Upper lobe of left lung (tissue), 6 donors: ENCODE results near the gene NAP1L1. TPM values are rescaled to one million over a fixed set of nuclear protein-coding genes. Genes with fewer than 3 reads are reported as not detected.

Experiments
- ATAC-seq, 2 donors: fragments of 200-7000 bp; cut with Tn5 transposase; one replicate each; pipeline ENCODE4 v1.9.1; 2022; ENCODE audit warnings: mild to moderate bottlenecking in 2 of 2, moderate library complexity in 2 of 2; ENCODE audit not compliant: low FRiP score in 2 of 2
- DNase-seq, 2 donors: peaks; one replicate each; pipeline ENCODE4 v3.0.0-alpha.2; 2019 to 2020
- H3K27ac ChIP-seq, 4 donors: fragments of 200-600 bp; sonication (generic); one replicate each; pipeline ENCODE4 v1.5.1; 2016 to 2019
- H3K27me3 ChIP-seq, 4 donors: fragments of 200-600 bp; sonication (generic); one replicate each; pipeline ENCODE4 v1.5.1; 2017 to 2019
- H3K36me3 ChIP-seq, 4 donors: fragments of 200-600 bp; sonication (generic); one replicate each; pipeline ENCODE4 v1.5.1; 2016 to 2019
- H3K4me1 ChIP-seq, 4 donors: fragments of 200-600 bp; sonication (generic); one replicate each; pipeline ENCODE4 v1.5.1; 2018 to 2019
- H3K4me3 ChIP-seq, 4 donors: fragments of 200-600 bp; sonication (generic); one replicate each; pipeline ENCODE4 v1.5.1; 2017 to 2019; ENCODE audit warnings: mild to moderate bottlenecking in 2 of 4, moderate library complexity in 1 of 4
- H3K9me3 ChIP-seq, 4 donors: fragments of 200-600 bp; sonication (generic); one replicate each; pipeline ENCODE4 v1.5.1; 2018 to 2019
- EP300 ChIP-seq, 4 donors: sonication (generic); formaldehyde crosslinking; IDR thresholded peaks; one replicate each; pipeline ENCODE4 v1.5.1; 2017; ENCODE audit warnings: antibody characterized with exemption in 4 of 4, control low read depth in 2 of 4
- POLR2A ChIP-seq, 4 donors: fragments of 450-650 bp; IDR thresholded peaks; one replicate each; pipeline ENCODE4 v1.5.1; 2016 to 2017; ENCODE audit warnings: antibody characterized with exemption in 4 of 4, mild to moderate bottlenecking in 2 of 4
- POLR2AphosphoS5 ChIP-seq, 2 donors: sonication (generic); formaldehyde crosslinking; IDR thresholded peaks; one replicate each; pipeline ENCODE4 v1.5.1; 2017; ENCODE audit warnings: antibody characterized with exemption in 2 of 2
- WGBS, 2 donors: methylation state at CpG; one replicate each; pipeline ENCODE4 v1.1.5; 2017 to 2018; 5-methylcytosine and 5-hydroxymethylcytosine counted together
- total RNA-seq, 6 donors: library from RNA; depleted of rRNA in 4 of 6; stranded (reverse); fragments of >200 nt in 4 of 6; gene quantifications; one replicate each; pipeline versions ENCODE4 v1.1.0 to v1.2.1, GENCODE V29; 2016 to 2021
- TF ChIP-seq, protein P1 (sequence below), 6 experiments: fragments of 450-650 bp in 4 of 6; fragments of 200-600 bp in 2 of 6; sonication (generic) in 2 of 6; IDR thresholded peaks; one replicate each; pipeline ENCODE4 v1.5.1; 2016 to 2019; ENCODE audit warnings: antibody characterized with exemption in 6 of 6
- donor health status: DM: no; HTN: no; CAD: no; lungs with moderate emphysema.
- donor health status: DM: no; HTN: yes; CAD: no; lungs with severe emphysema.

NAP1L1 gene
- total RNA-seq, 6 donors from 2014 or later = 245 to 595 (median 329) TPM

DNA sequence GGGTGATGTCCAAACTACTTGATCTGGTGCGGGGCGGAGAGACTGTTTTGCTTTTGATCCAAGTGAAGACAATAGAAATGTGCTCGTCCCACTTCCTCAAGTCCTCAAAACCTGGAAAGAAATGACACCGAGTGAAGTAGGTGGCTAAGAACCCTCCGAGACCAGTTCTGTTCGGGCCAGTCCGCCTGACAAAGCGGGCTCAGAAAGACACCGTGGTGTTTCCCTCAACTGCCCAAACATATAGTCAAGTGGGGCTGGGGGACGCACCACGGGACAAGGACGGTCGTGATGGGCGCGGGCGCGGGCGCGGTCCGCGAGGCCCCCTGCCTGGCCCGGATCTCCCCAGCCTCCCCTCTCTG lies 54.5 kb downstream of the NAP1L1 start:
- ATAC-seq (no peak), DNase-seq (peak in 1 of 2 donors; percentile 85)
- TF ChIP-seq POLR2AphosphoS5 (IDR thresholded peaks at IDR 0.05) (peak; percentile 25 to 38), POLR2A (IDR thresholded peaks at IDR 0.05) (peak in 1 of 4 donors; percentile 39), EP300 (IDR thresholded peaks at IDR 0.05) (no peak)
- TF ChIP-seq, protein P1, sequence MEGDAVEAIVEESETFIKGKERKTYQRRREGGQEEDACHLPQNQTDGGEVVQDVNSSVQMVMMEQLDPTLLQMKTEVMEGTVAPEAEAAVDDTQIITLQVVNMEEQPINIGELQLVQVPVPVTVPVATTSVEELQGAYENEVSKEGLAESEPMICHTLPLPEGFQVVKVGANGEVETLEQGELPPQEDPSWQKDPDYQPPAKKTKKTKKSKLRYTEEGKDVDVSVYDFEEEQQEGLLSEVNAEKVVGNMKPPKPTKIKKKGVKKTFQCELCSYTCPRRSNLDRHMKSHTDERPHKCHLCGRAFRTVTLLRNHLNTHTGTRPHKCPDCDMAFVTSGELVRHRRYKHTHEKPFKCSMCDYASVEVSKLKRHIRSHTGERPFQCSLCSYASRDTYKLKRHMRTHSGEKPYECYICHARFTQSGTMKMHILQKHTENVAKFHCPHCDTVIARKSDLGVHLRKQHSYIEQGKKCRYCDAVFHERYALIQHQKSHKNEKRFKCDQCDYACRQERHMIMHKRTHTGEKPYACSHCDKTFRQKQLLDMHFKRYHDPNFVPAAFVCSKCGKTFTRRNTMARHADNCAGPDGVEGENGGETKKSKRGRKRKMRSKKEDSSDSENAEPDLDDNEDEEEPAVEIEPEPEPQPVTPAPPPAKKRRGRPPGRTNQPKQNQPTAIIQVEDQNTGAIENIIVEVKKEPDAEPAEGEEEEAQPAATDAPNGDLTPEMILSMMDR (IDR thresholded peaks at IDR 0.05) = no peak
- Histone ChIP-seq H3K4me1 (peaks cover 13 to 52% (median 29%) of the 10 kb centered on the region in 4 donors), H3K36me3 (peaks cover 0 to 5% (median 0%) of the 10 kb centered on the region in 4 donors), H3K9me3 (no peaks in the 10 kb centered on the region), H3K27ac (peak overlapping the region; percentile 94 to 99 (median 98)), H3K4me3 (peak overlapping the region; percentile 66 to 80 (median 71)), H3K27me3 (no peaks in the 10 kb centered on the region)
- WGBS, 2 donors = 2 to 3% methylated on average over 19 to 21 of the region's 22 CpGs

DNA sequence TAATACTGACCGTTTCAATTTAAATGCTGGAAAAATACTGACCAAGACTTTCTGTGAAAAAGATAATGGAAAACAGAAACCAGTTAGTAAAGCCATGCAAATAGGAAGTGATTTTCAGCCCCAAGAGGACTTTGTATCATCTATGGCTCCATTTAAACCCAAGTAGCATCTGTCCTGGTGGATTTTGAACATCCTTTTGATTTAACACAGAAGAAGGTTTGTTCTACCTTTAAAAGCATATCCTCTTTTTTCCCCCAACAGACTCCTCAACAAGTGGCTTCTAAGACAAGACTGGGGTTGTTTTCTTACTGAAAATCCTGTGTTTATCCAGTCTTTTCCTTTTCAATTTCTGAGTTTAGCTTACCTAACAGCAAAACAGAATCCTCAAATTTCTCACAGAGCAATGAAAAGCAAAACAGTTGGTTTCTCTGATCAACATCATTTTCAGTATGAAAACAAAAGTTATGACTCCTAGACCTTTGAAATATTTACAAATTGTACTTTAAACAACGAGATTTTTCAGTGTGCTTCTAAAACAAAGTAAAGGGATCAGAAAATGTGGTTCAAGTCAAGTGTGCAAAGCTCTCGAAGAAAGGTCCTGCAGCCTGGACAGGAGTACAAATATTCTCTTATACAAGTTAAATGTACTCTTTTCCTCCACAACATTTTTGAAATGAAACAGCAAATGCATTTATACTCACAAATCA lies 55.8 kb downstream of the NAP1L1 start:
- ATAC-seq (no peak), DNase-seq (no peak)
- peak overlapping the region in 3 of 4 donors; percentile 66 to 73 (median 69) for H3K4me3 ChIP-seq
- 51 to 53% methylated on average over 3 of the region's 3 CpGs for WGBS, 2 donors
- H3K27ac ChIP-seq = peak overlapping the region; percentile 40 to 99 (median 96)
- no peaks in the 10 kb centered on the region for H3K27me3 ChIP-seq
- H3K9me3 ChIP-seq = no peaks in the 10 kb centered on the region
- peaks cover 0 to 5% (median 0%) of the 10 kb centered on the region in 4 donors for H3K36me3 ChIP-seq
- no peak for TF ChIP-seq POLR2A (IDR thresholded peaks at IDR 0.05)
- TF ChIP-seq EP300 (IDR thresholded peaks at IDR 0.05) = no peak
- TF ChIP-seq, protein P1 (IDR thresholded peaks at IDR 0.05) = no peak
- no peak for TF ChIP-seq POLR2AphosphoS5 (IDR thresholded peaks at IDR 0.05)
- H3K4me1 ChIP-seq = peaks cover 13 to 52% (median 29%) of the 10 kb centered on the region in 4 donors

DNA sequence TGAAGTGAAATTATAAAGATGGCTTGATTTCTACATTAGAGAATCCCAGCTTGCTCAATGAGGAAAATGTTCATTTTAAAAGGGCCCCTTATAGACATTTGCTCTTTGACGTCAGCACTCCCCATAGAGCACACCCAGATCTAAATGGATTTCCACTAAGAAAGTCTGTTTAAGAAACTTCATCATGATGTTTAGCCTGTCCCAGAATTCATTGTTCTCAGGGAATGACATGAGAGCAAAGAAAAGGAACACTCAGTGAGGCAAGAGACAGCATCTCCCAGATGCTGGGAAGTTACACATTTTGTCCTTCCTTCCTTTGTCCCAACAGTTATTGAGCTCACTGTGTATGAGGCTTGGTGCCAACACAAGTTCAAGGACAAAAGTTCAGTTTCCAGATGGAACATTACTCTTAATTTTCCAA lies 57.8 kb downstream of the NAP1L1 start:
- WGBS, 2 donors = 54 to 62% methylated on average over 1 of the region's 1 CpG
- no peaks in the 10 kb centered on the region for H3K27me3 ChIP-seq
- H3K4me1 ChIP-seq = peaks cover 13 to 37% (median 20%) of the 10 kb centered on the region in 4 donors
- peaks cover 0 to 5% (median 0%) of the 10 kb centered on the region in 4 donors for H3K36me3 ChIP-seq
- H3K9me3 ChIP-seq = no peaks in the 10 kb centered on the region
- H3K4me3 ChIP-seq = no peak overlapping the region
- TF ChIP-seq POLR2A (IDR thresholded peaks at IDR 0.05) (no peak), POLR2AphosphoS5 (IDR thresholded peaks at IDR 0.05) (peak; percentile 68 to 92), EP300 (IDR thresholded peaks at IDR 0.05) (peak; percentile 35 to 98 (median 87))
- ATAC-seq (no peak), DNase-seq (no peak)
- peak overlapping the region; percentile 54 to 99 (median 64) for H3K27ac ChIP-seq

DNA sequence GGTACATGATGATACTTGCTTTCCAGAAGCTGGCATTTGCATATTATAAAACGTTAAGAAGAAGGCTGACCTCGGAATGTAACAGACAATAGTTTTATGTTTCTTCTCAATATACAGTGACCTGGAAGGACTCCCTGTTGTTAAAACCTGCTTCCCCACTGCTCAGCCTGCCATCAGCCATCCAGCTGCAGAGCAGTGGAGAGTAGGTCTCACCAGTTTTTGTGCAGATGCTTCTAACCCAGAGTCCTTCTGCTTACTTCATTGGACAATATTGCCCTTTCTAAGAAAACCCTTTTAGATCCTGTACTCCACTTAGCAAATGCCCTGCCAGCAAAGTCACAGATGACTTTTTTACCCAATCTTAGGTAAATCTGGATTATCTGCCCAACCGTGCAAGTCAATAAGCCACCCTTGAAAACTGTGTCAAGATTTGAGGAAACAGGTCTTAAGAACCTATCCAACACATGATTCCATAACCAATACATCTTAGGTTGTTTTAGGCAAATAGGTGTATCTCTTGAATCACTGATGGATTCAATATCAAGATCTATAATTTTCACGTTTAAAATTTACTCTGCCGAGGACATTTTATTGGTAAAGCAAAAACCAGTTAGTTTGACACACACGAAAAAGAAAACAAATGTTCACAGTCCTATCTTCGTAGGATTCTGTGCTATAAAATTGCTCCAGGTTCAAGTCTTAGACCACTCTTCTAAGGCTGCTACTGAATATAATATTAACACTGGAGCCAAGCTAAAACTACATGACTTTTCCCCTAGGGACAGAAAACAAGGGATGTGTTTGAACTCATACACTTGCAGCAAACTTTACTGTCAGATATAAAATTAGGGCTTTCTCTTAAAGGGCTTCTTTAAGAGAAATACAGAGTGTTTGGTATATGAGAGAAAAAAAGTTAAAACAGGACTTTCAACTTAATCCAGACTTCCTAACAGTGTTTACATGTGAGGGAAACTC lies 58.6 kb downstream of the NAP1L1 start:
- no peaks in the 10 kb centered on the region for H3K9me3 ChIP-seq
- peaks cover 18 to 40% (median 25%) of the 10 kb centered on the region in 4 donors for H3K4me1 ChIP-seq
- no peak for DNase-seq
- no peaks in the 10 kb centered on the region for H3K27me3 ChIP-seq
- peak overlapping the region; percentile 54 to 99 (median 64) for H3K27ac ChIP-seq
- no peak overlapping the region for H3K4me3 ChIP-seq
- 82 to 84% methylated on average over 7 of the region's 7 CpGs for WGBS, 2 donors
- no peak for ATAC-seq
- TF ChIP-seq POLR2AphosphoS5 (IDR thresholded peaks at IDR 0.05) (no peak), POLR2A (IDR thresholded peaks at IDR 0.05) (no peak), EP300 (IDR thresholded peaks at IDR 0.05) (no peak)
- TF ChIP-seq, protein P1 (IDR thresholded peaks at IDR 0.05) = no peak
- peaks cover 0 to 5% (median 0%) of the 10 kb centered on the region in 4 donors for H3K36me3 ChIP-seq
